H1 (cell line): ENCODE measurements around the gene GLS. TPM values are rescaled to one million over a fixed set of nuclear protein-coding genes. Genes with fewer than 3 reads are reported as not detected.

ENCODE experiments used
- CTCF ChIA-PET: fragments of 300-600 bp; sonication (Branson Sonifier 250); formaldehyde crosslinking; loops from one replicate; lab custom pipeline; 2021; ENCODE audit not compliant: partially characterized antibody; lab: Charles Lee
- POLR2A ChIA-PET: fragments of 300-600 bp; sonication (Branson Sonifier 250); formaldehyde crosslinking; loops from one replicate; lab custom pipeline; 2021; ENCODE audit warnings: inconsistent platforms; ENCODE audit not compliant: partially characterized antibody; lab: Charles Lee
- DNase-seq, 2 experiments: peaks; one replicate each; pipeline versions ENCODE4 v3.0.0 to v3.0.0-alpha.2; 2010 to 2022; ENCODE audit warnings: low spot score in 2 of 2, low read depth in 1 of 2, mixed read lengths in 1 of 2
- FAIRE-seq: peaks from 2 replicates; lab custom pipeline; 2011; peaks lifted over from hg19 to GRCh38; lab: Jason Lieb, UNC
- H2AFZ ChIP-seq: 2 replicates; pipeline ENCODE4 v1.8.1; 2012; ENCODE audit warnings: low read length, inconsistent platforms
- H2AK5ac ChIP-seq: 2 replicates; pipeline ENCODE4 v1.6.1; 2013; ENCODE audit warnings: low read depth, low read length
- H2BK120ac ChIP-seq: replicated peaks from 2 replicates; pipeline ENCODE3; 2013; ENCODE audit warnings: low read depth, low read length, inconsistent platforms
- H2BK12ac ChIP-seq: 2 replicates; pipeline ENCODE4 v1.6.1; 2013; ENCODE audit warnings: low read depth, low read length
- H2BK15ac ChIP-seq: 2 replicates; pipeline ENCODE4 v1.6.1; 2013; ENCODE audit warnings: low read length
- H2BK20ac ChIP-seq: 2 replicates; pipeline ENCODE4 v1.6.1; 2013; ENCODE audit warnings: low read length
- H2BK5ac ChIP-seq: 2 replicates; pipeline ENCODE4 v1.6.1; 2013; ENCODE audit warnings: low read depth, low read length
- H3K14ac ChIP-seq: 2 replicates; pipeline ENCODE4 v1.6.1; 2013; ENCODE audit warnings: inconsistent platforms; ENCODE audit not compliant: insufficient read length
- H3K18ac ChIP-seq: 2 replicates; pipeline ENCODE4 v1.6.1; 2013; ENCODE audit warnings: low read length; ENCODE audit errors: extremely low read depth
- H3K23ac ChIP-seq: 2 replicates; pipeline ENCODE4 v1.6.1; 2013; ENCODE audit warnings: inconsistent platforms; ENCODE audit not compliant: insufficient read length
- H3K23me2 ChIP-seq: 2 replicates; pipeline ENCODE4 v1.6.1; 2013; ENCODE audit warnings: low read depth, low read length
- H3K27ac ChIP-seq: 2 replicates; pipeline ENCODE4 v1.6.1; 2011; ENCODE audit warnings: low read depth, low read length, inconsistent platforms
- H3K27me3 ChIP-seq, 4 experiments: replicated peaks in 1 of 4; 1 replicate in 1 of 4; 2 replicates in 3 of 4; pipeline versions ENCODE4 v1.6.1 to v1.8.1; 2011 to 2013; ENCODE audit warnings: low read length in 3 of 4, mild to moderate bottlenecking in 3 of 4, inconsistent platforms in 2 of 4, mixed read lengths in 2 of 4, moderate library complexity in 1 of 4; ENCODE audit not compliant: control insufficient read depth in 3 of 4, insufficient read depth in 3 of 4; ENCODE audit errors: extremely low read depth in 1 of 4
- H3K36me3 ChIP-seq, 4 experiments: 2 replicates each; pipeline versions ENCODE4 v1.6.1 to v1.8.1; 2011 to 2013; ENCODE audit warnings: mild to moderate bottlenecking in 4 of 4, low read length in 3 of 4, moderate library complexity in 2 of 4, control low read depth in 1 of 4, inconsistent platforms in 1 of 4; ENCODE audit not compliant: insufficient read depth in 4 of 4, control insufficient read depth in 2 of 4
- H3K4ac ChIP-seq: replicated peaks from 2 replicates; pipeline ENCODE3; 2013; ENCODE audit warnings: low read length, low read depth, mixed read lengths, inconsistent platforms; ENCODE audit not compliant: insufficient read length
- H3K4me1 ChIP-seq, 4 experiments: replicated peaks in 1 of 4; 1 replicate in 1 of 4; 2 replicates in 3 of 4; pipeline versions ENCODE4 v1.6.1 to v1.8.1; 2011 to 2013; ENCODE audit warnings: low read length in 3 of 4, inconsistent platforms in 2 of 4, mixed read lengths in 1 of 4; ENCODE audit not compliant: insufficient read depth in 4 of 4, control insufficient read depth in 3 of 4
- H3K4me2 ChIP-seq, 2 experiments: 2 replicates each; pipeline versions ENCODE4 v1.6.1 to v1.8.1; 2011 to 2013; ENCODE audit warnings: low read depth in 2 of 2, low read length in 2 of 2, control low read depth in 1 of 2, inconsistent platforms in 1 of 2, mild to moderate bottlenecking in 1 of 2; ENCODE audit not compliant: insufficient read depth in 1 of 2
- H3K4me3 ChIP-seq, 4 experiments: fragments of 200-600, 300-600 bp in 1 of 4; sonication (generic), shearing (Covaris generic), sonication (Bioruptor Twin) in 1 of 4; 2 replicates each; pipeline versions ENCODE4 v1.5.1 to v1.8.1; 2011 to 2016; ENCODE audit warnings: low read length in 4 of 4, low read depth in 3 of 4, control low read depth in 2 of 4, inconsistent platforms in 2 of 4, mild to moderate bottlenecking in 2 of 4, mixed read lengths in 1 of 4, moderate library complexity in 1 of 4; ENCODE audit not compliant: insufficient read depth in 2 of 4; ENCODE audit errors: extremely low read depth in 1 of 4
- H3K56ac ChIP-seq: replicated peaks from 2 replicates; pipeline ENCODE3; 2013; ENCODE audit warnings: low read depth, mild to moderate bottlenecking, mixed read lengths, low read length, inconsistent platforms; ENCODE audit not compliant: insufficient read length
- H3K79me1 ChIP-seq: 2 replicates; pipeline ENCODE4 v1.6.1; 2013; ENCODE audit warnings: low read depth, low read length, control low read depth
- H3K79me2 ChIP-seq, 2 experiments: 2 replicates each; pipeline versions ENCODE4 v1.6.1 to v1.8.1; 2012 to 2013; ENCODE audit warnings: low read length in 2 of 2, mild to moderate bottlenecking in 2 of 2, inconsistent platforms in 1 of 2; ENCODE audit not compliant: insufficient read depth in 2 of 2, control insufficient read depth in 1 of 2
- H3K9ac ChIP-seq, 4 experiments: replicated peaks in 1 of 4; 1 replicate in 1 of 4; 2 replicates in 3 of 4; pipeline versions ENCODE4 v1.6.1 to v1.8.1; 2011 to 2013; ENCODE audit warnings: low read depth in 3 of 4, low read length in 3 of 4, control low read depth in 2 of 4, mild to moderate bottlenecking in 2 of 4, moderate library complexity in 2 of 4, inconsistent platforms in 1 of 4; ENCODE audit errors: extremely low read depth in 1 of 4
- H3K9me3 ChIP-seq, 2 experiments: 2 replicates each; pipeline versions ENCODE4 v1.6.1 to v1.8.1; 2012 to 2013; ENCODE audit warnings: mild to moderate bottlenecking in 2 of 2, moderate library complexity in 2 of 2, control low read depth in 1 of 2, inconsistent platforms in 1 of 2, low read depth in 1 of 2, low read length in 1 of 2, mixed read lengths in 1 of 2; ENCODE audit not compliant: insufficient read depth in 2 of 2
- H4K20me1 ChIP-seq, 2 experiments: replicated peaks in 1 of 2; 2 replicates each; pipeline versions ENCODE3 to v1.8.1; 2011 to 2013; ENCODE audit warnings: inconsistent platforms in 2 of 2, low read length in 2 of 2, mild to moderate bottlenecking in 1 of 2; ENCODE audit not compliant: insufficient read depth in 2 of 2, control insufficient read depth in 1 of 2
- H4K5ac ChIP-seq: 2 replicates; pipeline ENCODE4 v1.6.1; 2013; ENCODE audit warnings: low read length, low read depth, mixed read lengths, inconsistent platforms; ENCODE audit not compliant: insufficient read length
- H4K8ac ChIP-seq: 2 replicates; pipeline ENCODE4 v1.8.0; 2013; ENCODE audit warnings: mild to moderate bottlenecking, moderate library complexity, low read length, inconsistent platforms; ENCODE audit not compliant: insufficient read depth; ENCODE audit errors: extremely low read depth
- H4K91ac ChIP-seq: replicated peaks from 2 replicates; pipeline ENCODE3; 2013; ENCODE audit warnings: low read length, mixed read lengths, inconsistent platforms; ENCODE audit not compliant: insufficient read length
- CBX5 ChIP-seq: fragments of 300-800, 300-1000 bp; sonication (generic); IDR thresholded peaks from 2 replicates; pipeline ENCODE4 v1.7.1; 2016; ENCODE audit warnings: antibody characterized with exemption, low read length, low read depth
- CTBP2 ChIP-seq: IDR thresholded peaks from 2 replicates; pipeline ENCODE4 v1.7.0; 2011; ENCODE audit warnings: borderline replicate concordance, mild to moderate bottlenecking, moderate library complexity, mixed read lengths, low read length; ENCODE audit not compliant: insufficient read depth, insufficient read length
- E2F6 ChIP-seq: IDR thresholded peaks from 2 replicates; pipeline ENCODE4 v1.6.1; 2012; ENCODE audit warnings: inconsistent platforms
- HDAC6 ChIP-seq: IDR thresholded peaks from one replicate; pipeline ENCODE4 v1.7.1; 2012; ENCODE audit warnings: low read depth, mild to moderate bottlenecking, inconsistent platforms, low read length, moderate library complexity
- JUND ChIP-seq: IDR thresholded peaks from 2 replicates; pipeline ENCODE4 v1.6.1; 2011; ENCODE audit warnings: mild to moderate bottlenecking, improper control_type of control experiment, low read length
- RAD21 ChIP-seq, 2 experiments: IDR thresholded peaks in 1 of 2; conservative IDR thresholded peaks in 1 of 2; 2 replicates each; pipeline ENCODE4 v1.6.1; 2011; ENCODE audit warnings: low read depth in 2 of 2, low read length in 2 of 2, improper control_type of control experiment in 1 of 2, inconsistent platforms in 1 of 2, mild to moderate bottlenecking in 1 of 2, moderate library complexity in 1 of 2
- TEAD4 ChIP-seq: IDR thresholded peaks from 2 replicates; pipeline ENCODE4 v1.6.1; 2012; ENCODE audit warnings: low read depth, low read length, inconsistent platforms, mixed read lengths
- YY1 ChIP-seq: IDR thresholded peaks from 2 replicates; pipeline ENCODE4 v1.6.1; 2011; ENCODE audit warnings: low read depth, mild to moderate bottlenecking, low read length
- WGBS, 2 experiments: shearing (Covaris generic) in 1 of 2; methylation state at CpG; one replicate each; pipeline versions ENCODE4 v1.1.6 to v1.1.7; 2013 to 2015; ENCODE audit warnings: low lambda C conversion rate in 2 of 2, mixed read lengths in 2 of 2, inconsistent platforms in 1 of 2, low coverage in 1 of 2, missing lambda C conversion rate in 1 of 2; ENCODE audit not compliant: insufficient replicate concordance in 2 of 2, insufficient coverage in 1 of 2, insufficient read length in 1 of 2; ENCODE audit errors: extremely low coverage in 1 of 2, missing lambda C conversion rate in 1 of 2; 5-methylcytosine and 5-hydroxymethylcytosine counted together
- polyA plus RNA-seq, 7 experiments: library from polyadenylated mRNA; depleted of rRNA in 3 of 7; stranded (reverse) in 5 of 7; unstranded in 2 of 7; fragments of >200 nt in 5 of 7; fragments of 200-250 nt in 2 of 7; gene quantifications; 1 replicate in 5 of 7; 2 replicates in 1 of 7; 4 replicates in 1 of 7; pipeline versions ENCODE4 v1.2.1 to v1.2.3, GENCODE V29; 2011 to 2013; ENCODE audit warnings: missing spikeins in 2 of 7, mixed read lengths in 2 of 7
- total RNA-seq: library from RNA; stranded (reverse); fragmentation: NEBNext Ultra II Directional; extraction: Animal tissue kit (Norgen Biotek cat#: 25700); gene quantifications from 2 replicates; pipeline ENCODE4 v1.2.1, GENCODE V29; 2021

Gene GLS
- total and polyA plus RNA-seq, 2 of the 8 experiments (the other 6 are each of a cell fraction or from before 2014, with no cell fraction given) = 15.7 to 89.8 TPM

GRCh38 chr2:190987938-190988337, 107.3 kb downstream of the GLS start:
- no peak overlapping the region for H2AFZ ChIP-seq
- no peaks in the 10 kb centered on the region for H3K79me1 ChIP-seq
- H3K4me3 ChIP-seq = no peak overlapping the region
- no peaks in the 10 kb centered on the region for H3K4me1 ChIP-seq
- ChIA-PET POLR2A (no interaction called here), CTCF (interaction anchor here (0.9 to 2.2 kb wide), 2 partner anchors 9 to 13 kb away, joined by 3 to 16 read pairs; no protein-coding TSS in a partner anchor)
- peaks cover 0 to 2% of the 10 kb centered on the region in 2 experiments for H4K20me1 ChIP-seq
- H2BK120ac ChIP-seq = no peak overlapping the region
- no peak for FAIRE-seq
- no peak overlapping the region for H3K23ac ChIP-seq
- no peak overlapping the region for H3K4me2 ChIP-seq
- H2BK12ac ChIP-seq = no peak overlapping the region
- no peak overlapping the region for H3K9ac ChIP-seq
- no peak overlapping the region for H2BK20ac ChIP-seq
- H2BK15ac ChIP-seq = no peak overlapping the region
- no peak overlapping the region for H2BK5ac ChIP-seq
- no peak overlapping the region for H4K5ac ChIP-seq
- H3K4ac ChIP-seq = no peak overlapping the region
- peaks cover 22 to 74% (median 58%) of the 10 kb centered on the region in 4 experiments for H3K36me3 ChIP-seq
- no peaks in the 10 kb centered on the region for H3K9me3 ChIP-seq
- WGBS, 2 experiments = 85% methylated on average over 5 of the region's 5 CpGs; no CpG with 5 or more reads in 1 of the 2 experiments
- H3K27me3 ChIP-seq = no peaks in the 10 kb centered on the region
- H3K23me2 ChIP-seq = no peaks in the 10 kb centered on the region
- no peak overlapping the region for H4K91ac ChIP-seq
- H4K8ac ChIP-seq = no peak overlapping the region
- no peak overlapping the region for H3K27ac ChIP-seq
- H3K56ac ChIP-seq = no peak overlapping the region
- H2AK5ac ChIP-seq = no peak overlapping the region
- H3K14ac ChIP-seq = no peak overlapping the region
- H3K79me2 ChIP-seq = no peaks in the 10 kb centered on the region
- H3K18ac ChIP-seq = no peak overlapping the region
- DNase-seq = no peak
- no peak for TF ChIP-seq CTBP2
- TF ChIP-seq YY1 = no peak
- TF ChIP-seq JUND = no peak
- no peak for TF ChIP-seq TEAD4
- no peak for TF ChIP-seq RAD21 (IDR thresholded peaks at IDR 0.05 in 1 of 2, conservative IDR thresholded peaks at IDR 0.05 in 1 of 2; ENCODE audit: low read depth in 2 of 2, low read length in 2 of 2)
- TF ChIP-seq E2F6 = no peak
- TF ChIP-seq HDAC6 = no peak
- TF ChIP-seq CBX5 = no peak
